HG02642 (cell line): ENCODE data around the gene VAT1L.

Source experiments
- ATAC-seq: cut with Tn5 transposase; IDR thresholded peaks from one replicate; pipeline ENCODE4 v1.9.1; 2021; ENCODE audit warnings: mild to moderate bottlenecking; ENCODE audit not compliant: unreplicated experiment, poor library complexity

VAT1L gene

GRCh38 chr16:77860953-77861352 is 72.6 kb downstream of the VAT1L start:
- ATAC-seq = no peak

GRCh38 chr16:77863250-77863649 is 74.9 kb downstream of the VAT1L start:
- ATAC-seq = no peak

GRCh38 chr16:77866752-77867151 is 78.4 kb downstream of the VAT1L start:
- ATAC-seq = no peak

- ATAC-seq = peak; percentile 29
Observed at GRCh38 chr16:77868052-77868451, 79.7 kb downstream of the VAT1L start.

- ATAC-seq = peak; percentile 81
Observed at GRCh38 chr16:77868478-77868877, 80.1 kb downstream of the VAT1L start.

GRCh38 chr16:77869997-77870813 is 81.8 kb downstream of the VAT1L start:
- ATAC-seq = no peak

- no peak for ATAC-seq
Observed at GRCh38 chr16:77871932-77872331, 83.6 kb downstream of the VAT1L start.

- no peak for ATAC-seq
Observed at GRCh38 chr16:77873066-77873465, 84.7 kb downstream of the VAT1L start.

GRCh38 chr16:77874347-77874746 is 86.0 kb downstream of the VAT1L start:
- no peak for ATAC-seq

GRCh38 chr16:77876776-77877175 is 88.4 kb downstream of the VAT1L start:
- no peak for ATAC-seq

- no peak for ATAC-seq
Observed at GRCh38 chr16:77877712-77878347, 89.5 kb downstream of the VAT1L start.

- no peak for ATAC-seq
Observed at GRCh38 chr16:77881355-77882030, 93.1 kb downstream of the VAT1L start.

GRCh38 chr16:77882358-77882757 is 94.0 kb downstream of the VAT1L start:
- no peak for ATAC-seq

- ATAC-seq = no peak
Observed at GRCh38 chr16:77885571-77886295, 97.4 kb downstream of the VAT1L start.

GRCh38 chr16:77888871-77889270 is 100.5 kb downstream of the VAT1L start:
- no peak for ATAC-seq

- ATAC-seq = no peak
Observed at GRCh38 chr16:77890075-77890474, 101.7 kb downstream of the VAT1L start.

GRCh38 chr16:77894162-77894561 is 105.8 kb downstream of the VAT1L start:
- no peak for ATAC-seq

- no peak for ATAC-seq
Observed at GRCh38 chr16:77895962-77896361, 107.6 kb downstream of the VAT1L start.

GRCh38 chr16:77896415-77897128 is 108.2 kb downstream of the VAT1L start:
- no peak for ATAC-seq

- ATAC-seq = no peak
Observed at GRCh38 chr16:77897129-77897437, 108.7 kb downstream of the VAT1L start.
